ENCODE results near the gene NECTIN1.

Gene NECTIN1

DNA sequence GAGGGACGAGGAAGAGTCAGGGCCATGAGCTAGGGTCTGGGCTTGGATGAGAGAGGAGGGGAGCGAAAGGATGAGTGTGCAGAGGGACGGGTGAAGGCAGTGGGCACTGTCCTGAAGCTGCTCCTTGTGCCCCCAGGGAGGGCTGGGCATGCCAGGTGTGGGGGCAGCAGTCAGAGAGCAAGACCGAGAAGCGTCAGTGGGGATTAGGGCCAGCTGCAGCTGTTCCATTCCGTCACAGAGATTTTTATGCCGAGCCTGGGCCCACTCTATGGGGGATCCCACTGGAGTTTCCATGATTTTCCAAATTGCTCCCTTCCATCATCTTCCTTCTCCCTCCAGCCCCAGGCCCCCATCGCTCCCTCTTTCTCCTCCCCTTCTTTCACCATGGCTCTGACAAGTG lies 93.2 kb downstream of the NECTIN1 start:
- DNase-seq: no peak

DNA sequence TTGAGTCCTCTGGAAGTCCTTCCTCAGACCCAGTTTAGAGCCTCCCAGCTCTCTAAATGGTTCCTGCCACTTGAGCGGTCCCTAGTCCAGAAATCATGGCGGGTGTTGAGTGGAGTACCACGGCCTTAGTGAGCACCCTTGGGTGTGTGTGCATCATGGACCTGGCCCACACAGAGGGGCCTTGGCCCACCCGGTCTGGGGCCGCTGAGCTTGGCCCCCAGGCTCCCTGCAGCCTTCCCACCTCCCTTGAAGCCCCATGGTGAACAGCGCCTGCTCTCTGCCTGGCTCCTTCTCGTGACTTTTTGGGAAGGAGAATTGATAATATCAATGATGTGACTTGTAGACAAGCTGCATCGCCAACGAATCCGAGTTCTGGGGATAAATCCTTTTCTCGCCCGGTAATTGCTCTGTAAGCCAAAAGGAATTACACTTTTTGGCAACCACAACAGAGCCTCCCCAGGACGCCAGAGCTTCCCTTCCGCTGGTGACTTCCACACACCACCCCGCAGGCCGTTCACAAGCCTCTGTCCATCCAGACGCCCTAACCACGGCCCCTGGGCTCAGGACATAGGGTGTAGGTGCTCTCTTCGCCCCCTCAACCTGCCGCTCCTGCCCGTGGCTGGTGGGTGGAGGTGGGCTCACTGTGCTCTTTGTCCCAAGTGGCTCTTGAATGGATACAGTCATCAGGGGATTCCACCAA lies 93.8 kb downstream of the NECTIN1 start:
- no peak for DNase-seq

- no peak for DNase-seq
These were observed 94.7 kb downstream of the NECTIN1 start for GRCh38 chr11:119634301-119634700.

DNA sequence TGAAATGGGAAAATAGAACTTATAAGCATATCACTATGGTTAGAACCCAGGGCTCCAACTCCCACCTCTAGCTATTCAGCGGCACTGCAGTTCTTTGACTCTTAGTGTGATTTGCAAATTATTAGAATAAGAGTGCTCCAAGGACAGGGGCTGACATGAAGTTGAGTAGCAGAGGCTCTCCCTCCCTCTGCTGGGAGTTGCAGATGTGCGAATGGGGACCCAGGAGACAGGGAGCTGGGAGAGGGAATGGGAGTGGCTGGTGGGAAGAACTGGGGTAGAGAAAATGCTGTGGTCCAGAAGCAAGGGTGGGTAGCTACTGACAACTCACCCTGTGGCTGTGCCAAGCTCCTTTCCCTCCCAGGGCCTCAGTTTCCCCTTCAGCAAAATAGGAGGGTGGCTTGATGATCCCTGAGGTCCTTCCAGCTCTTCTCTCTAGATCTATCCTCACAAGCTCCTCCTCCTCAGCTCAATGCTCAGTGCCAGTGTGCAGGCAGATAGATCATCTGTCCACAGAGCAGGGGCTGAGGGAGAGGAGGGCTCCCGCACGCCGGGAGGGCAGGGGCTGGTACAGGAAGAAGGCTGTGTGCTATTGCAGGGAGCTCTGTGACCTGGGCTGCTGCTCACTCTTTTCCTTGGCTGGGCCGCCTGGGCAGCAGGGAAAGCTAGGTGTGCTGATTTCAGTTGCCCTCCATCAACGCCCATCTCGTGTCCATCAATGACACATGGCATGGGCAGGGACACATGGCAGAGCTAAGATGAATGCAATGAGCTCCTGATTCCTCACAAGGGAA lies 99.0 kb downstream of the NECTIN1 start:
- no peak for DNase-seq

DNA sequence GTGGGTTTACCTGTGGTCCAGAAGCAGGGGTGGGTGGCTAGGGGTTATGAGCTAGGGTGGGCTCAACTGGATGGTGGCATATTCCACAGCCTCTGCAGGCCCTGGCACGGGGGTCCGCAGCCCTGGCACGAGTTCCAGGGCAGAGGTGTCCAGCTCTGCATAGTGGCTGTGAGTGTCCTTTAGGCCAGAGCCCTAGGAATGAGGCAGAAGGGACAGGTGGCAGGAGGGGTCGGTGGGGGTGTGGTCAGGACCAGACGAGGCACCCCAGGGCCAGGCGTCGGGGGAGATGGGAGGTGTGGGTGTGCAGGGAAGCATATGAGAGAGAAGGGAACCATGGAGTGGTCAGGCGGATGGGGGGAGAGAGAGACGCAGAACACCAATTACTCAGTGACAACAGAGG lies 99.9 kb downstream of the NECTIN1 start:
- DNase-seq: no peak

- no peak for DNase-seq
These were observed 101.7 kb downstream of the NECTIN1 start for GRCh38 chr11:119627286-119627685.

- no peak for DNase-seq
These were observed 102.1 kb downstream of the NECTIN1 start for GRCh38 chr11:119626871-119627270.

GRCh38 chr11:119626197-119626841 lies 102.7 kb downstream of the NECTIN1 start:
- no peak for DNase-seq

DNA sequence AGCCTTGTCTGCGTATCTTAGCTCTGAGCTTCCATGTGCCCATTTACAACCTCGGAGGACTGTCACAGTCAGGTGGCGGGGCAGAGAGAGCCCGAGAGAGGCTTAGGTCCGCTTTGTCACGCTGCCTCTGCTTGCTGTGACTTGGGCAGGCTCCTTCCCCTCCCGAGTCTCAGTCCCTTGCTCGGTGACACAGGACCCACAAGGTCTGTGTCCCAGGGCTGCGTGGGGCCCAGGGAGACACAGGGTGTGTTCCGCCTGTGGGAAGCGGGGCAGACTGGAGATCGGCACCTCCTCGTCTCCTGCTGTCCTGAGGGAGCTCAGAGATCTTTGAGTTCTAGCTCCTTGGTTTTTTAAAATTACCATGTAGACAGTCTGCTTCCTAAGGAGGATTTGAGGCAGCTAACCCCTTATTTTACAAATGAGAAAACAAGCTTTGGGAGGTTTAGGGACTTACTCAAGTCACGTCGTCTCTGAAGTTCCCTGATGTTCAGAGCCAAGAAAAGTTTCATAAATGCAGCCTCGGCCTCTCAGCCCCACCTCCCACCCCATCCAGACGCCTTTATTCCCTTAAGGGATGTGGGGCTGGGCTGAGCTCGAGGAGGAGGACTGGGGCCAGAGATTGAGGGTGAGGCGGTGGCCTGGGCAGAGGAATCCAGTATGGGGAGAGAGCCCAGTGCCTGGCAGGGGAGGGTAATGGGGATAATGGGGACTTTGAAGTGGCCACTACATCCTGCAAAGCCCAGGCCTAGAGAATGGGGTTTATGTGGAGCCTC lies 103.6 kb downstream of the NECTIN1 start:
- DNase-seq: no peak

GRCh38 chr11:119624629-119625028 lies 104.4 kb downstream of the NECTIN1 start:
- DNase-seq: no peak

GRCh38 chr11:119624102-119624615 lies 104.8 kb downstream of the NECTIN1 start:
- no peak for DNase-seq

DNA sequence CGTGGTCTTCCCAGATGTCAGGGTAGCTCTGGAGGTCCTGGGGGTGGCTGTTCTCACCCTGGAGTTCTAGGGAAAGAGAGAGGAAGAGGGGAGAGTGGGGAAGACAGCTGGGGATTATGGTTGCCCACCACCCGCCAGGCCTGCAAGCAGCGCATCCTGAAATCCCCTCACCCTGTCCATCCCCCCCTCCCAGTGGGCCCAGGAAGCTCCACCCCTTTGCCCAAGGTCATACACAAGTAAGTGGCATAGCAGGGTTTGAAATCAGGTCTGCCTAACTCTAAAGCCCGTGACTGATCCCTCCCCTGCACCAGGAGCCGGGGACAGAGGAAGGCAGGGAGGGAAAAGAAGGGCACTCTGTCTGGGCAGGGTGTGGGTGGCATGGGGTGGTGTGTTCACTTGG lies 105.3 kb downstream of the NECTIN1 start:
- DNase-seq: no peak

GRCh38 chr11:119622454-119623143 lies 106.4 kb downstream of the NECTIN1 start:
- no peak for DNase-seq

- DNase-seq: no peak
These were observed 109.3 kb downstream of the NECTIN1 start for GRCh38 chr11:119619665-119620064.

DNA sequence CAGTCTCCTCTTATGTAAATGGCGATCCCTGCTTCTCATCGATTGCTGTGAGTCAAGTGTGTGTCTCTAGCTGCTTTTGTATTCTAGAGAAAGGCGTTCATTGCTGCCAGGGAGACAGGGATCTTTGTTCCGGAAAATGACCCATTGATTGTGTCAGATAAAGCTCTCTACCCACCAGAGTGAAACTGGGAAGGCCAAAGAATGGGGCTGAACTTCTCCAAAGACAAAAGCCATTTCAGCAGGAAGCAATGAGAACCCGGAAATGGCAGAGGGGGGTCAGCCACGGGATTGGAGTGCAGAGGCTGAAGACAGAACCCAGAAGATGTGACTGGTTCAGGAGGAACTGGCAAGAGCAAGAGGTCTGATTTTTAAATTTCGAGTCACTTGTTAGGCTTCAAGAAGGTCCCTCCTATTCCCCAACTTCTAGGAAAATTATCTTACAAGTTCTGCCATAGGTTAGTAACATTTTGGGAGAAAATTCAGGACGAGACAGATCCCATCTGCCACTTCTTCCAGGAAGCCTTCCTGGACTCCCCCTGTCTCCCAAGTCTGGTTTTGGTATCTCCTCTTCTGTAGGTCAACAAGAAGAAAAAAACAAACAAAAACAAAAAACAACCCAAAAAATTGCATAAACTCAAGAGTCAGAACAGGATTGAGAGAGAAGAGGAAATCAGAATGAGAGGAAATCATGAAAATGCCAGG lies 110.6 kb downstream of the NECTIN1 start:
- DNase-seq: no peak

GRCh38 chr11:119617340-119617713 lies 111.7 kb downstream of the NECTIN1 start:
- DNase-seq: no peak

- DNase-seq: no peak
These were observed 112.2 kb downstream of the NECTIN1 start for GRCh38 chr11:119616586-119617339.

- no peak for DNase-seq
These were observed 113.2 kb downstream of the NECTIN1 start for GRCh38 chr11:119615882-119616196.

DNA sequence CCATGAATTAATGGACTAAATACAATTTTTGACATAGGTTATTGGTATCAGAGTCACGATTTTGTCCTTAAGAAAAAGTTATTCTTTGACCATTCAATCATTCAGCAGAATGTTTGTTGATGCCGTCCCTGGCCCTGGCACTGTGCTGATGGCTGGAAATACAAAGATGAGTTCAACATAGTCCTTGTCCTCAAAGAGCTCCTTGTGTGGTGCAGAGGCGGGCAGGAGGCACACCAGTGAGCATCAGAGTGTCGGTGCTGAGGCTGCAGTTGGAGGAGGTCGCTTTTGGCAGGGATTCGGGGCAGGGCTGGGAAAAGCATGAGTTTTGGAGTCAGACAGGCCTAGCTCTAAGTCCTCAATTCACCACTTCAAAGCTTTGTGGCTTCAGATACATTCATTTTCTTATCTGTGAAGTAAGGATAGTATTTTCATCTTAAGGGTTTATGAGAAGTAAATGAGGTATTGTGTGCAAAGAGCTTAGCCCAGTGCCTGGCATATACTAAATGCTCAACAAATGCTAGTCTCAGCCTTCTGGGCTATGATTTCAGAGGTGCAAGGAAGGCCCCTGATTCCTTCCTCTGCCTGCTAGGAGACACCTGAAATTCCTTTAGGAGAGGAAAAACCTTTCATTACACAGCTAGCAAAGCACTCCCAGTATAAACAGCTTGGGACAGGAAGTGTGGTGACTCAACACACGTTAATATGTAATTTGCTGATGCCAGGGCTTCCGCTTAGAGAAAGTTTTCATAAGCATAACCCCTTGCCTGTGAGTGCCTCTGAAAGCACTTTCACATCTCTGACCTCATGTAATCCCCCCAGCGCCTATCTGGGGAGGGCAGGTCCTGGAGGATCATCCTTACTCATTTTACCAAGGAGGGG lies 113.8 kb downstream of the NECTIN1 start:
- DNase-seq: no peak

All from cerebellar nuclear complex (tissue), 1 donor.